Right atrium auricular region (tissue), 2 donors: ENCODE measurements around the gene RAB26. TPM values are rescaled to one million over a fixed set of nuclear protein-coding genes. Genes with fewer than 3 reads are reported as not detected.

Source experiments
- DNase-seq: peaks from one replicate; pipeline ENCODE4 v3.0.0-alpha.2; 2019; ENCODE audit warnings: low spot score
- H3K27ac ChIP-seq, 2 donors: fragments of 200-600 bp; sonication (generic); 1 replicate in 1 of 2; 2 replicates in 1 of 2; pipeline ENCODE4 v1.5.1; 2016 to 2019
- H3K27me3 ChIP-seq, 2 donors: fragments of 200-600 bp; sonication (generic); one replicate each; pipeline versions ENCODE4 v1.5.1 to v1.6.0; 2017 to 2019
- H3K36me3 ChIP-seq: fragments of 200-600 bp; sonication (generic); one replicate; pipeline ENCODE4 v1.5.1; 2016
- H3K4me1 ChIP-seq, 2 donors: fragments of 200-600 bp; sonication (generic); one replicate each; pipeline versions ENCODE4 v1.5.1 to v1.6.0; 2017 to 2019
- H3K4me3 ChIP-seq, 2 donors: fragments of 200-600 bp; sonication (generic); 1 replicate in 1 of 2; 2 replicates in 1 of 2; pipeline ENCODE4 v1.5.1; 2017 to 2019; ENCODE audit warnings: mild to moderate bottlenecking in 1 of 2, moderate library complexity in 1 of 2
- H3K9me3 ChIP-seq, 2 donors: fragments of 200-600 bp; sonication (generic); one replicate each; pipeline ENCODE4 v1.5.1; 2019
- total RNA-seq, 2 donors: library from RNA; depleted of rRNA; stranded (reverse); fragments of >200 nt; gene quantifications; one replicate each; pipeline ENCODE4 v1.1.0, GENCODE V29; 2016
- TF ChIP-seq, protein P1 (sequence below), 2 donors: fragments of 200-600 bp; sonication (generic); IDR thresholded peaks; one replicate each; pipeline ENCODE4 v1.5.1; 2019; ENCODE audit warnings: antibody characterized with exemption in 2 of 2

The RAB26 gene
- total RNA-seq, 2 donors from 2014 or later, result 0.31 to 1.4 TPM

DNA sequence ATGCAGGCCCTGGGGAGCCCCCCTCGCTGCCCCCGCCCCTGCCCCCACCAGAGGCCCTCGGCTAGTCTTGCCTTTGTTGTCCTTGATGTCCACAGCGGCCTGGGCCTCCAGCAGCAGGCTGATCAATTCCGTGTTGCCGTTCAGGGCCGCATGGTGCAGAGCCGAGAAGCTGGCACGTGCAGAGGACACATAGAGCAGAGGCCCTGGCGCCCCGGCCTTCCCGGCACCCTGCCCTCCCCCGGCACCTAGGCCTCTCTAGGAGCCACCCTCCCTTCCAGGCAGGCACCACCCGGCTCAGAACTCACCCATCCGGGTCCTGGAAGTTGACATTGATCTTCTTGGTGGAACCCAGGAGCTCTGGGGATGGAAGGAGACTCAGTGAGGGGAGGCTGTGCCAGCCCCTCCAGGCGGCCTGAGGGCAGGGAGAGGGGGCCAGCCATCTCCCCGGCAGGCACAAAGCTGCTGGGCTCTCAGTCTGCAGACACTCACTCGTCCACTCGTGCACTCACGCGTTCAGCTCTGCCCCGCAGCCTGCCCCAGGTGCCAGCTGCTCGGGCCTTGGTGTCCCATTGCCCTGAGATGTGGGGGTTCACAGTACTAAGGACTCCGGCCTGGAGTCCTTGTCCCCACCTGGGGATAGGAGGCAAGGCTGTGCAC, 41.7 kb downstream of the RAB26 start:
- peaks cover 0 to 8% of the 10 kb centered on the region in 2 donors for H3K4me1 ChIP-seq
- no peak for DNase-seq
- no peaks in the 10 kb centered on the region for H3K36me3 ChIP-seq
- no peak overlapping the region for H3K4me3 ChIP-seq
- TF ChIP-seq, protein P1, sequence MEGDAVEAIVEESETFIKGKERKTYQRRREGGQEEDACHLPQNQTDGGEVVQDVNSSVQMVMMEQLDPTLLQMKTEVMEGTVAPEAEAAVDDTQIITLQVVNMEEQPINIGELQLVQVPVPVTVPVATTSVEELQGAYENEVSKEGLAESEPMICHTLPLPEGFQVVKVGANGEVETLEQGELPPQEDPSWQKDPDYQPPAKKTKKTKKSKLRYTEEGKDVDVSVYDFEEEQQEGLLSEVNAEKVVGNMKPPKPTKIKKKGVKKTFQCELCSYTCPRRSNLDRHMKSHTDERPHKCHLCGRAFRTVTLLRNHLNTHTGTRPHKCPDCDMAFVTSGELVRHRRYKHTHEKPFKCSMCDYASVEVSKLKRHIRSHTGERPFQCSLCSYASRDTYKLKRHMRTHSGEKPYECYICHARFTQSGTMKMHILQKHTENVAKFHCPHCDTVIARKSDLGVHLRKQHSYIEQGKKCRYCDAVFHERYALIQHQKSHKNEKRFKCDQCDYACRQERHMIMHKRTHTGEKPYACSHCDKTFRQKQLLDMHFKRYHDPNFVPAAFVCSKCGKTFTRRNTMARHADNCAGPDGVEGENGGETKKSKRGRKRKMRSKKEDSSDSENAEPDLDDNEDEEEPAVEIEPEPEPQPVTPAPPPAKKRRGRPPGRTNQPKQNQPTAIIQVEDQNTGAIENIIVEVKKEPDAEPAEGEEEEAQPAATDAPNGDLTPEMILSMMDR (IDR thresholded peaks at IDR 0.05), result no peak
- no peak overlapping the region for H3K27ac ChIP-seq
- no peaks in the 10 kb centered on the region for H3K9me3 ChIP-seq
- no peaks in the 10 kb centered on the region for H3K27me3 ChIP-seq

- DNase-seq, result no peak
- peaks cover 0 to 15% of the 10 kb centered on the region in 2 donors for H3K4me1 ChIP-seq
- H3K27ac ChIP-seq, result peak overlapping the region in 1 of 2 donors; percentile 28
- H3K9me3 ChIP-seq, result no peaks in the 10 kb centered on the region
- no peak overlapping the region for H3K4me3 ChIP-seq
- TF ChIP-seq, protein P1 (IDR thresholded peaks at IDR 0.05), result no peak
- H3K27me3 ChIP-seq, result peaks cover 0 to 6% of the 10 kb centered on the region in 2 donors
- H3K36me3 ChIP-seq, result no peaks in the 10 kb centered on the region
Observed at GRCh38 chr16:2190659-2191445, 42.4 kb downstream of the RAB26 start.

DNA sequence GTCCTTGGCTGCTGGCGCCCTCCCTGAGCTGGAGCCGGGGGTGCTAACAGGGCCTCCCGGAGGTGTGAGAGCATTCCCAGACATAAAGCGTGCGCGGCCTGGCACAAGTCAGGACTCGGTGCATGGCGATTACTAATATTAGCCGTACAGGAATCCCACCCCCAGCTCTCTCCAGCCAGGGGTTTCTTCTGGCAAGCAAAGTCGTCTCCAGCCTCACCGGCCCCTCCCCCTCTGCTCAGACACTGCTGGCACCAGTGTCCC, 43.0 kb downstream of the RAB26 start:
- H3K27me3 ChIP-seq, result peaks cover 0 to 6% of the 10 kb centered on the region in 2 donors
- peak overlapping the region in 1 of 2 donors; percentile 28 for H3K27ac ChIP-seq
- no peak for DNase-seq

DNA sequence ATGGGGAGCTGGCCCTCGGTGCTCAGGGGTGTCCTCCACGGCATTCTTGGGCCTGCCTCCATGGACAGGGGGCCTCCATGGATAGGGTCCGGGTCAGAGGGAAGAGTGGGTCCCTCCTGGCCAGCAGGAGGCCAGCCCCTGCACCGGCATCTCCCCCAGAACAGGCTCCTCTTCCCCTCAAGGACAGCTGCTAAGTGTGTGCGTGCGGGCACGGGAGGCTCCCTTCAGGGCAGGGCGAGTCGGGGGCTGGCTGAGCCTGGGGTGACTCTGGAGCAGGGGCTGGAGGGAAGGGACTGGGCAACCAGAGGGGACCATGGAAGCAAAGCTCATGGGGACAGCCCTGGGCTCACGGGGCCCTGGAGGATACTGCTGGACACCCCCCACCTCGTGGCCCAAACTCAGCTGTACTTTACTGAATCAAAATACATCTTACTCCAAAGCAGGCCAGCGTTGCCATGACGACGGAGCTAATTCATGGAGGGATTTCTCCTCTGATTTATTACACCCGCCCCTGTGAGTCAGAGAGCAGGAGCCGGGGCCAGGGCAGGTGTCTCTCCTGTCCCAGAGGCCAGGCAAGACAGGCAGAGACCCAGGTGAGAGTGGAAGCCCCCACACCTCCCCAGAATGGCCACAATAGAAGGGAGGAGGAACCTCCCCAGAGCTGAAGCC, 45.9 kb downstream of the RAB26 start:
- Histone ChIP-seq H3K27ac (no peak overlapping the region), H3K27me3 (peaks cover 0 to 6% of the 10 kb centered on the region in 2 donors), H3K9me3 (no peaks in the 10 kb centered on the region), H3K4me3 (no peak overlapping the region), H3K36me3 (no peaks in the 10 kb centered on the region), H3K4me1 (peaks cover 0 to 17% of the 10 kb centered on the region in 2 donors)
- no peak for DNase-seq
- TF ChIP-seq, protein P1 (IDR thresholded peaks at IDR 0.05), result no peak

More for the DNA sequence above, 43.0 kb downstream of the RAB26 start:
- Histone ChIP-seq H3K4me3 (no peak overlapping the region), H3K9me3 (no peaks in the 10 kb centered on the region), H3K4me1 (peaks cover 0 to 17% of the 10 kb centered on the region in 2 donors), H3K36me3 (no peaks in the 10 kb centered on the region)
- TF ChIP-seq, protein P1 (IDR thresholded peaks at IDR 0.05), result no peak

DNA sequence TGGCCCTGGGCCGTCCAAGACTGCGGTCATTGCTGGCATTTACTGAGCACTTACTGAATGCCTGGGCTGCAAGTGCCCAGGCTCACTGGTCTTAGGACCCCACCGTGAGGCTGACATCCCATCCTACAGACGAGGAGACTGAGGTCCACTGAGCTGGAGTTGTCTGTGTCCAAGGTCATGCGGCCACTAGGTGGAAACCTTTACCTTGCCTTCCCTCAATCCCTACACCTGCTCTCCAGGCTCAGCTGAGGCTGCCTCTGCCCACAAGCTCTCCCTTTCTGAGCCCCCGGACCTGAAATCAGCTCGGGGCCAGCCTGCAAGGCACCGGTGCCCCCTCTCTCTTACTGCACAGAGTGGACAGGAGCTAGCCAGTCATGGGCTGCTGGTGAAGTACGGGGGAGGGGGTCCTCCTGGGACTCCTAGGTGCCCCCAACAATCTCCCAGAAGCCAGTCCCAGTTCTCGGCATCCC, 46.5 kb downstream of the RAB26 start:
- H3K4me3 ChIP-seq, result no peak overlapping the region
- no peaks in the 10 kb centered on the region for H3K9me3 ChIP-seq
- peaks cover 0 to 6% of the 10 kb centered on the region in 2 donors for H3K27me3 ChIP-seq
- no peak overlapping the region for H3K27ac ChIP-seq
- no peaks in the 10 kb centered on the region for H3K36me3 ChIP-seq
- no peak for DNase-seq
- H3K4me1 ChIP-seq, result peaks cover 0 to 17% of the 10 kb centered on the region in 2 donors
- TF ChIP-seq, protein P1 (IDR thresholded peaks at IDR 0.05), result peak in 1 of 2 donors; percentile 38
